Measurements from ENCODE around the gene COL12A1.

Gene COL12A1

GRCh38 chr6:75205776-75206575 lies at the start of gene COL12A1:
COL12A1 (minus strand) TSS chr6:75206053; CDS start chr6:75202792, 3,261 bp downstream.
- H3K4me3 ChIP-seq (ENCODE audit: low read depth, low read length), result no peak within 1 kb of the TSS
- TF ChIP-seq CTCF (IDR thresholded peaks at IDR 0.05; ENCODE audit: low read depth, low read length, missing control alignments), result no peak
- DNase-seq (ENCODE audit: low read depth), result no peak

- DNase-seq (ENCODE audit: low read depth), result no peak
- no peak for TF ChIP-seq CTCF (IDR thresholded peaks at IDR 0.05; ENCODE audit: low read depth, low read length, missing control alignments)
- H3K4me3 ChIP-seq (ENCODE audit: low read depth, low read length), result no peak overlapping the region
These were observed 44.7 kb upstream of the COL12A1 start for GRCh38 chr6:75250552-75250951.

- H3K4me3 ChIP-seq (ENCODE audit: low read depth, low read length), result no peak overlapping the region
- DNase-seq (ENCODE audit: low read depth), result no peak
- TF ChIP-seq CTCF (IDR thresholded peaks at IDR 0.05; ENCODE audit: low read depth, low read length, missing control alignments), result no peak
These were observed 44.0 kb upstream of the COL12A1 start for GRCh38 chr6:75249837-75250236.

DNA sequence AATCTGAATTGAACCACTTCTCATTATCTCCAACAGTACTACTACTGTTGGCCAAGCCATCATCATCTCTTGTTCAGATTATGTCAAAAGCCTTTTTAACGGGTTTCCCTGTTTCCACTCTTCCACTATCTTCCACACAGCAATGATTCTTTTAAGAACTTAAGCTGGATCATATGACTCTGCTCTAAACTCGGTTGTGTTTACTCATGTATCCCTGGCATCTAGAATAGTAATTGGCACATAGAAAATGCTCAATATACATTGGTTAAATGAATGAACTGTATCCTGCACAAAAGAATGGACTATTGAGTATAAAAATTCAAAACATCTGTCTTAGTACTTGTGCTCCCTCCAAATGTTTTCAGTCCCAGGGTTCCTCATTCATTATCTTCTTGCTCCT lies 40.5 kb upstream of the COL12A1 start:
- no peak for TF ChIP-seq CTCF (IDR thresholded peaks at IDR 0.05; ENCODE audit: low read depth, low read length, missing control alignments)
- DNase-seq (ENCODE audit: low read depth), result no peak
- no peak overlapping the region for H3K4me3 ChIP-seq (ENCODE audit: low read depth, low read length)

DNA sequence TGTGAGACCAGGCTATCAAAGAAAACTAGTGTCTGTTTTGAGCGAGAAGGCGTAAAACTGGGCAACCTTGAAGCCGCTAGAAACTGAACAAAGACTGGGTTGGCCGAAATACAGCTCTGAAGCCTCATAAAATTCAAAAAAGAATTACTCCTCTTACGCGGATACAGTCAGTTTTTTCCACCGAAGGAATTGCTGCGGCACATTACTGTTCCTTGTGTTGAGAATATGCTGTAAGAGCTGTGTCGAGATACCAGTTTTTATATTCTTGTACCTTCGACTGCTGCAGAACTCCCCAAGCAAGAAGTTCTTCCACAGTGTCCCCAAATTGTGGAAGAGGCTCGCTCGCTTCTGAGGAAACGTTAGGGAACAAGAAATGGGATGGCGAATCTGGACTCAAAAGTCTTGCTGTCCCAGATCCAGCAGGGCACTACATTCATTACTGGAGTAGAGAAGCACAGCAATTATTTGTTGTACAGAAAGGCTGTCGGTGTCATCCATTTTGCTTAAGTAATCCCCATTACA lies 38.3 kb upstream of the COL12A1 start:
- TF ChIP-seq CTCF (IDR thresholded peaks at IDR 0.05; ENCODE audit: low read depth, low read length, missing control alignments), result no peak
- peak overlapping the region; percentile 95 for H3K4me3 ChIP-seq (ENCODE audit: low read depth, low read length)
- DNase-seq (ENCODE audit: low read depth), result no peak

GRCh38 chr6:75243333-75244062 lies 37.6 kb upstream of the COL12A1 start, which contains the start of gene COX7A2:
COX7A2 (minus strand) TSS chr6:75243801; CDS start chr6:75243734, 67 bp downstream.
- TF ChIP-seq CTCF (IDR thresholded peaks at IDR 0.05; ENCODE audit: low read depth, low read length, missing control alignments), result no peak
- DNase-seq (ENCODE audit: low read depth), result peak; percentile 96

More at GRCh38 chr6:75243333-75244062, 37.6 kb upstream of the COL12A1 start, which contains the start of gene COX7A2:
- peak within 1 kb of the TSS; percentile 95 for H3K4me3 ChIP-seq (ENCODE audit: low read depth, low read length)

All from GM12864 (cell line).